Liver (tissue), 9 donors: ENCODE measurements around the gene SIK3. TPM values are rescaled to one million over a fixed set of nuclear protein-coding genes. Genes with fewer than 3 reads are reported as not detected.

Experiments
- DNase-seq: peaks from one replicate; pipeline ENCODE4 v3.0.0-alpha.2; 2017; ENCODE audit warnings: low spot score
- H3K27ac ChIP-seq, 2 donors: one replicate each; pipeline ENCODE4 v1.7.0; 2013; ENCODE audit warnings: inconsistent platforms in 2 of 2, low read length in 2 of 2, control low read depth in 1 of 2, low read depth in 1 of 2, mild to moderate bottlenecking in 1 of 2
- H3K27me3 ChIP-seq, 4 donors: one replicate each; pipeline versions ENCODE4 v1.6.1 to v1.7.0; 2013; ENCODE audit warnings: low read length in 3 of 4, inconsistent platforms in 1 of 4, mild to moderate bottlenecking in 1 of 4, moderate library complexity in 1 of 4; ENCODE audit not compliant: control insufficient read depth in 4 of 4, insufficient read depth in 4 of 4
- H3K36me3 ChIP-seq, 4 donors: one replicate each; pipeline versions ENCODE4 v1.6.1 to v1.7.0; 2013; ENCODE audit warnings: low read length in 3 of 4, mild to moderate bottlenecking in 3 of 4, low read depth in 1 of 4, moderate library complexity in 1 of 4; ENCODE audit not compliant: control insufficient read depth in 4 of 4, insufficient read depth in 3 of 4
- H3K4me1 ChIP-seq, 4 donors: one replicate each; pipeline versions ENCODE4 v1.6.1 to v1.7.0; 2013; ENCODE audit warnings: low read length in 3 of 4, mild to moderate bottlenecking in 3 of 4, moderate library complexity in 1 of 4; ENCODE audit not compliant: control insufficient read depth in 4 of 4, insufficient read depth in 4 of 4
- H3K4me3 ChIP-seq, 3 donors: one replicate each; pipeline versions ENCODE4 v1.6.1 to v1.7.0; 2013; ENCODE audit warnings: low read length in 3 of 3, control low read depth in 1 of 3, low read depth in 1 of 3, mild to moderate bottlenecking in 1 of 3
- H3K9ac ChIP-seq, 2 donors: one replicate each; pipeline ENCODE4 v1.7.0; 2013; ENCODE audit warnings: low read length in 2 of 2, mild to moderate bottlenecking in 2 of 2, moderate library complexity in 2 of 2, control low read depth in 1 of 2, low read depth in 1 of 2
- H3K9me3 ChIP-seq, 4 donors: one replicate each; pipeline versions ENCODE4 v1.6.1 to v1.7.0; 2013; ENCODE audit warnings: low read length in 3 of 4; ENCODE audit not compliant: control insufficient read depth in 4 of 4
- ATF3 ChIP-seq: IDR thresholded peaks from 2 replicates; pipeline ENCODE4 v1.6.1; 2016; ENCODE audit warnings: antibody characterized with exemption
- CTCF ChIP-seq: fragments of 150-350 bp; IDR thresholded peaks from 2 replicates; pipeline ENCODE4 v1.5.1; 2017; ENCODE audit warnings: improper control_type of control experiment, low read depth, low read length; ENCODE audit not compliant: missing input control
- EGR1 ChIP-seq, 2 donors: IDR thresholded peaks; 2 replicates each; pipeline ENCODE4 v1.6.1; 2016 to 2018; ENCODE audit warnings: antibody characterized with exemption in 2 of 2, low read depth in 2 of 2
- FOXA1 ChIP-seq: IDR thresholded peaks from 2 replicates; pipeline ENCODE4 v1.6.1; 2016; ENCODE audit warnings: antibody characterized with exemption
- FOXA2 ChIP-seq: IDR thresholded peaks from 2 replicates; pipeline ENCODE4 v1.6.1; 2016; ENCODE audit warnings: antibody characterized with exemption
- HNF4A ChIP-seq, 2 donors: conservative IDR thresholded peaks; 2 replicates each; pipeline ENCODE4 v1.6.1; 2016; ENCODE audit warnings: antibody characterized with exemption in 2 of 2, mild to moderate bottlenecking in 2 of 2
- HNF4G ChIP-seq: IDR thresholded peaks from 2 replicates; pipeline ENCODE4 v1.6.1; 2016; ENCODE audit warnings: antibody characterized with exemption
- JUND ChIP-seq, 2 donors: IDR thresholded peaks; 2 replicates each; pipeline ENCODE4 v1.6.1; 2016; ENCODE audit warnings: antibody characterized with exemption in 2 of 2
- NR2F2 ChIP-seq: IDR thresholded peaks from 2 replicates; pipeline ENCODE4 v1.6.1; 2016; ENCODE audit warnings: antibody characterized with exemption
- RAD21 ChIP-seq, 2 donors: IDR thresholded peaks; 2 replicates each; pipeline ENCODE4 v1.6.1; 2016; ENCODE audit warnings: antibody characterized with exemption in 2 of 2, mild to moderate bottlenecking in 2 of 2
- REST ChIP-seq: IDR thresholded peaks from 2 replicates; pipeline ENCODE4 v1.6.1; 2016; ENCODE audit warnings: antibody characterized with exemption, mild to moderate bottlenecking
- RXRA ChIP-seq, 2 donors: IDR thresholded peaks; 2 replicates each; pipeline ENCODE4 v1.6.1; 2017 to 2018; ENCODE audit warnings: antibody characterized with exemption in 2 of 2, mild to moderate bottlenecking in 1 of 2
- SP1 ChIP-seq: IDR thresholded peaks from 2 replicates; pipeline ENCODE4 v1.6.1; 2018; ENCODE audit warnings: antibody characterized with exemption, mild to moderate bottlenecking
- WGBS: extraction: QIAGEN DNeasy Blood & Tissue Kit; methylation state at CpG from one replicate; pipeline ENCODE4 v1.1.7; 2013; 5-methylcytosine and 5-hydroxymethylcytosine counted together
- polyA plus RNA-seq, 2 donors: library from polyadenylated mRNA; stranded (reverse) in 1 of 2; unstranded in 1 of 2; fragments of 200-250 nt in 1 of 2; fragments of >200 nt in 1 of 2; fragmentation: Nextera tagmentation in 1 of 2; extraction: Ambion mirVana in 1 of 2; gene quantifications; one replicate each; pipeline versions ENCODE4 v1.2.1 to v1.2.3, GENCODE V29; 2013 to 2015
- total RNA-seq, 2 donors: library from RNA; depleted of rRNA; stranded (reverse); fragments of >200 nt; gene quantifications; one replicate each; pipeline ENCODE4 v1.2.3, GENCODE V29; 2014
- donor health status: healthy.
- donor health status: healthy.
- donor health status: healthy.
- donor health status: healthy.
- donor health status: healthy.

Gene SIK3
- total and polyA plus RNA-seq, 4 donors: 6.9 to 52.4 (median 14.4) TPM

- no peak for TF ChIP-seq CTCF
- TF ChIP-seq HNF4A (conservative IDR thresholded peaks at IDR 0.05): no peak
- TF ChIP-seq EGR1 (IDR thresholded peaks at IDR 0.05; ENCODE audit: low read depth in 2 of 2): no peak
Observed at GRCh38 chr11:116933961-116934360, 164.3 kb downstream of the SIK3 start (continued).

- H3K4me3 ChIP-seq: no peak overlapping the region
- no peaks in the 10 kb centered on the region for H3K9me3 ChIP-seq
- peaks cover 6 to 38% (median 22%) of the 10 kb centered on the region in 4 donors for H3K4me1 ChIP-seq
- H3K27ac ChIP-seq: no peak overlapping the region
- TF ChIP-seq ATF3 (no peak), HNF4G (no peak), JUND (IDR thresholded peaks at IDR 0.05) (no peak), CTCF (no peak), HNF4A (conservative IDR thresholded peaks at IDR 0.05) (no peak), SP1 (no peak), REST (no peak), FOXA2 (no peak)
- H3K36me3 ChIP-seq: no peaks in the 10 kb centered on the region
- 85% methylated on average over 7 of the region's 7 CpGs for WGBS
- H3K27me3 ChIP-seq: no peaks in the 10 kb centered on the region
- H3K9ac ChIP-seq: no peak overlapping the region
- no peak for DNase-seq
Observed at GRCh38 chr11:116932181-116932580, 166.0 kb downstream of the SIK3 start.

GRCh38 chr11:116931206-116931953 lies 166.8 kb downstream of the SIK3 start:
- WGBS: 69% methylated on average over 7 of the region's 7 CpGs
- Histone ChIP-seq H3K9ac (no peak overlapping the region), H3K9me3 (no peaks in the 10 kb centered on the region), H3K4me3 (no peak overlapping the region), H3K36me3 (peaks cover 0 to 4% (median 0%) of the 10 kb centered on the region in 4 donors), H3K27me3 (no peaks in the 10 kb centered on the region), H3K4me1 (peaks cover 6 to 38% (median 22%) of the 10 kb centered on the region in 4 donors), H3K27ac (peak overlapping the region; percentile 4 to 36)
- no peak for TF ChIP-seq REST
- TF ChIP-seq FOXA1: no peak
- no peak for TF ChIP-seq RAD21 (IDR thresholded peaks at IDR 0.05)
- TF ChIP-seq NR2F2: no peak
- TF ChIP-seq RXRA (IDR thresholded peaks at IDR 0.05): no peak
- no peak for DNase-seq
